HepG2 (cell line): Measurements from ENCODE around the gene BTRC. TPM values are rescaled to one million over a fixed set of nuclear protein-coding genes. Genes with fewer than 3 reads are reported as not detected.

ENCODE experiments used
- ATAC-seq: fragments of 200-7000 bp; cut with Tn5 transposase; 3 replicates; pipeline ENCODE4 v1.9.1; 2020; ENCODE audit warnings: mild to moderate bottlenecking, moderate library complexity
- BruUV-seq: library from RNA; stranded (reverse); fragments of 400-500 nt; replicated peaks from 2 replicates; lab custom pipeline; 2021; lab: Mats Ljungman, UMichigan
- CTCF ChIA-PET: fragments of 300-600 bp; formaldehyde crosslinking; extraction: SDS; loops from one replicate; lab custom pipeline; 2021; ENCODE audit warnings: low total read pairs, inconsistent platforms, low intra/inter-chr PET ratio; lab: Yijun Ruan, JAX
- POLR2A ChIA-PET: fragments of 350-600 bp; sonication (Branson Sonifier 250); formaldehyde crosslinking; loops from one replicate; lab custom pipeline; 2020; ENCODE audit warnings: antibody characterized with exemption, inconsistent platforms; lab: Yijun Ruan, JAX
- DNase-seq: peaks from one replicate; pipeline ENCODE4 v3.0.0-alpha.2; 2015; ENCODE audit warnings: low spot score
- FAIRE-seq: peaks from 3 replicates; lab custom pipeline; 2011; peaks lifted over from hg19 to GRCh38; lab: Jason Lieb, UNC
- H2AFZ ChIP-seq: one replicate; pipeline ENCODE4 v1.6.1; 2011; ENCODE audit warnings: low read length, inconsistent platforms
- H3K27ac ChIP-seq: fragments of 300-600 bp; 3 replicates; pipeline ENCODE4 v1.8.0; 2011; ENCODE audit warnings: mixed run types, mild to moderate bottlenecking, mixed read lengths, low read length, inconsistent platforms; ENCODE audit not compliant: insufficient read depth; ENCODE audit errors: extremely low read length
- H3K27me3 ChIP-seq, 2 experiments: fragments of 200-600 bp in 1 of 2; 2 replicates in 1 of 2; 3 replicates in 1 of 2; pipeline versions ENCODE4 v1.6.0 to v1.8.0; 2011; ENCODE audit warnings: low read length in 2 of 2, mild to moderate bottlenecking in 2 of 2, moderate library complexity in 2 of 2, inconsistent platforms in 1 of 2; ENCODE audit not compliant: insufficient read depth in 2 of 2, control insufficient read depth in 1 of 2
- H3K36me3 ChIP-seq, 2 experiments: fragments of 200-600 bp in 1 of 2; replicated peaks in 1 of 2; 2 replicates in 1 of 2; 3 replicates in 1 of 2; pipeline versions ENCODE4 v1.5.1 to v1.8.0; 2011; ENCODE audit warnings: low read length in 2 of 2, inconsistent platforms in 1 of 2; ENCODE audit not compliant: insufficient read depth in 2 of 2, control insufficient read depth in 1 of 2
- H3K4me1 ChIP-seq: 2 replicates; pipeline ENCODE4 v1.5.1; 2012; ENCODE audit warnings: low read length, inconsistent platforms; ENCODE audit not compliant: insufficient read depth
- H3K4me2 ChIP-seq: 2 replicates; pipeline ENCODE4 v1.6.0; 2011; ENCODE audit warnings: low read depth, low read length, inconsistent platforms
- H3K4me3 ChIP-seq, 3 experiments: fragments of 200-600 bp in 1 of 3; sonication (generic), shearing (Covaris generic) in 1 of 3; replicated peaks in 1 of 3; 2 replicates each; pipeline ENCODE4 v1.5.1; 2011 to 2016; ENCODE audit warnings: low read length in 3 of 3, inconsistent platforms in 2 of 3, low read depth in 2 of 3, mild to moderate bottlenecking in 2 of 3, control low read depth in 1 of 3, mixed read lengths in 1 of 3; ENCODE audit not compliant: insufficient read depth in 1 of 3
- H3K79me2 ChIP-seq: one replicate; pipeline ENCODE4 v1.6.1; 2011; ENCODE audit warnings: low read length, inconsistent platforms; ENCODE audit not compliant: insufficient read depth
- H3K9ac ChIP-seq: 2 replicates; pipeline ENCODE4 v1.6.0; 2011; ENCODE audit warnings: mild to moderate bottlenecking, low read depth, low read length, inconsistent platforms; ENCODE audit not compliant: insufficient read depth
- H3K9me3 ChIP-seq: 2 replicates; pipeline ENCODE4 v1.5.1; 2012; ENCODE audit warnings: mild to moderate bottlenecking, low read length
- H4K20me1 ChIP-seq: 2 replicates; pipeline ENCODE4 v1.6.0; 2011; ENCODE audit warnings: inconsistent platforms, mild to moderate bottlenecking, low read length, moderate library complexity; ENCODE audit not compliant: insufficient read depth
- ATF5 ChIP-seq: sonication (generic); formaldehyde crosslinking; IDR thresholded peaks from 2 replicates; pipeline ENCODE4 v1.4.0; 2020; ENCODE audit warnings: mild to moderate bottlenecking, low read depth, missing genetic modification reagents
- DNMT3B ChIP-seq: conservative IDR thresholded peaks from 2 replicates; pipeline ENCODE4 v1.6.1; 2016; ENCODE audit warnings: missing biosample characterization, control low read depth
- HMGXB3 ChIP-seq: sonication (generic); formaldehyde crosslinking; IDR thresholded peaks from 2 replicates; pipeline ENCODE4 v1.4.0; 2020; ENCODE audit warnings: missing genetic modification reagents, borderline replicate concordance
- NR2C2 ChIP-seq: sonication (generic); formaldehyde crosslinking; IDR thresholded peaks from 2 replicates; pipeline ENCODE4 v1.4.0; 2020; ENCODE audit warnings: missing genetic modification reagents, mild to moderate bottlenecking, moderate library complexity, borderline replicate concordance
- PHF21A ChIP-seq: sonication (generic); formaldehyde crosslinking; IDR thresholded peaks from 2 replicates; pipeline ENCODE4 v1.5.0; 2020; ENCODE audit warnings: mild to moderate bottlenecking, missing genetic modification reagents
- PPARG ChIP-seq: conservative IDR thresholded peaks from 2 replicates; pipeline ENCODE4 v1.6.1; 2016; ENCODE audit warnings: missing biosample characterization, missing genetic modification reagents
- REXO4 ChIP-seq: sonication (generic); formaldehyde crosslinking; IDR thresholded peaks from 2 replicates; pipeline ENCODE4 v1.8.0; 2022; ENCODE audit warnings: missing genetic modification reagents, mild to moderate bottlenecking, borderline replicate concordance
- SRSF1 ChIP-seq: fragments of 200-400 bp; formaldehyde crosslinking; optimal IDR thresholded peaks from 2 replicates; pipeline ENCODE3; 2017; ENCODE audit warnings: mild to moderate bottlenecking, low read depth, low read length, moderate library complexity
- ZBTB26 ChIP-seq: IDR thresholded peaks from 2 replicates; pipeline ENCODE4 v1.6.1; 2016; ENCODE audit warnings: missing compliant biosample characterization, missing genetic modification reagents, borderline replicate concordance
- ZBTB39 ChIP-seq: sonication (generic); formaldehyde crosslinking; IDR thresholded peaks from 2 replicates; pipeline ENCODE4 v1.5.0; 2020; ENCODE audit warnings: missing genetic modification reagents
- ZNF101 ChIP-seq: sonication (generic); formaldehyde crosslinking; IDR thresholded peaks from 2 replicates; pipeline ENCODE4 v1.4.0; 2020; ENCODE audit warnings: mild to moderate bottlenecking, low read depth, missing genetic modification reagents, borderline replicate concordance
- ZNF234 ChIP-seq: sonication (generic); formaldehyde crosslinking; conservative IDR thresholded peaks from 2 replicates; pipeline ENCODE4 v1.5.1; 2020; ENCODE audit warnings: mild to moderate bottlenecking, missing genetic modification reagents
- WGBS: methylation state at CpG from one replicate; pipeline ENCODE4 v1.1.6; 2017; ENCODE audit warnings: low lambda C conversion rate; 5-methylcytosine and 5-hydroxymethylcytosine counted together
- in situ Hi-C: cut with HindIII; loops from 2 replicates; pipeline ENCODE4 v1.10.0; 2017; ENCODE audit warnings: low pct_unique_long_range_greater_than_20kb; ENCODE audit not compliant: extremely low pct_ligation_motif_present
- intact Hi-C: fragments of 100-400 bp; cut with micrococcal nuclease; formaldehyde crosslinking; loops from one replicate; pipeline ENCODE4 v1.10.0; 2022; ENCODE audit not compliant: unreplicated experiment
- polyA plus RNA-seq, 8 experiments: library from polyadenylated mRNA; depleted of rRNA in 3 of 8; stranded (reverse) in 7 of 8; unstranded in 1 of 8; fragments of >200 nt; fragmentation: Illumina TruSeq in 4 of 8; extraction: Trizol in 4 of 8; gene quantifications; 2 replicates each; pipeline versions ENCODE4 v1.2.1 to v1.2.3, GENCODE V29; 2011 to 2016; ENCODE audit warnings: low read depth in 4 of 8, missing spikeins in 1 of 8, mixed read lengths in 1 of 8; ENCODE audit not compliant: insufficient read depth in 1 of 8
- total RNA-seq, 5 experiments: library from RNA; depleted of rRNA; stranded (reverse); fragments of >200 nt; fragmentation: Illumina TruSeq; extraction: Trizol; gene quantifications; 2 replicates each; pipeline ENCODE4 v1.2.3, GENCODE V29; 2016; ENCODE audit warnings: low read depth in 1 of 5

BTRC gene
- total and polyA plus RNA-seq, 2 of the 13 experiments (the other 11 are each of a cell fraction or from before 2014, with no cell fraction given) = 12.0 to 14.4 TPM

- no peak overlapping the region for H3K4me2 ChIP-seq
- BruUV-seq = no TSS peak
- H3K79me2 ChIP-seq = no peaks in the 10 kb centered on the region
- ChIA-PET POLR2A (no interaction called here), CTCF (no interaction called here)
- H2AFZ ChIP-seq = no peak overlapping the region
- FAIRE-seq = no peak
- intact Hi-C loops (no loop called here), in situ Hi-C loops (no loop called here)
- H3K27ac ChIP-seq = no peak overlapping the region
- no peaks in the 10 kb centered on the region for H3K27me3 ChIP-seq
- no peaks in the 10 kb centered on the region for H4K20me1 ChIP-seq
- no peak overlapping the region for H3K9ac ChIP-seq
- WGBS = 97% methylated on average over 1 of the region's 1 CpG
- no peaks in the 10 kb centered on the region for H3K4me1 ChIP-seq
- no peaks in the 10 kb centered on the region for H3K36me3 ChIP-seq
- no peak overlapping the region for H3K4me3 ChIP-seq
- TF ChIP-seq ZBTB39 (CRISPR knock-in tag) (no peak), ZBTB26 (CRISPR knock-in tag) (no peak), REXO4 (CRISPR knock-in tag) (no peak), PHF21A (no peak), HMGXB3 (CRISPR knock-in tag) (no peak), ATF5 (CRISPR knock-in tag) (no peak), PPARG (CRISPR knock-in tag) (no peak), SRSF1 (no peak), DNMT3B (CRISPR knock-in tag) (no peak), ZNF234 (CRISPR knock-in tag) (no peak), NR2C2 (CRISPR knock-in tag) (no peak), ZNF101 (no peak)
- no peaks in the 10 kb centered on the region for H3K9me3 ChIP-seq
- ATAC-seq = no peak
- DNase-seq = no peak
These were observed 97.3 kb downstream of the BTRC start for GRCh38 chr10:101451261-101451660.
